Measurements from ENCODE around the gene TOR2A. TPM values are rescaled to one million over a fixed set of nuclear protein-coding genes. Genes with fewer than 3 reads are reported as not detected.
"Not testable (repeated sequence)": the region's sequence is repeated elsewhere in the genome, so short reads cannot be mapped to it uniquely, and the experiment has no call there.

Gene TOR2A
- 8.1 TPM for polyA plus RNA-seq (2013, experiment 1 of 2; ENCODE audit: insufficient read length)
- 4.7 TPM for polyA plus RNA-seq (2013, experiment 2 of 2; ENCODE audit: insufficient read length)

GRCh38 chr9:127734747-127735529, at the start of gene TOR2A:
TSS of gene TOR2A (minus strand) at chr9:127735294. CDS start at chr9:127735270, 24 bp downstream.
- peak; percentile 95 for DNase-seq

- DNase-seq = no peak
These were observed 48.3 kb upstream of the TOR2A start for GRCh38 chr9:127783111-127784008.

- no peak for DNase-seq
These were observed 46.7 kb upstream of the TOR2A start for GRCh38 chr9:127781806-127782205.

GRCh38 chr9:127780909-127781308, 45.8 kb upstream of the TOR2A start:
- DNase-seq = not testable (repeated sequence)

- DNase-seq = no peak
These were observed 45.2 kb upstream of the TOR2A start for GRCh38 chr9:127780126-127780885.

- DNase-seq = no peak
These were observed 44.3 kb upstream of the TOR2A start for GRCh38 chr9:127779136-127779981.

GRCh38 chr9:127778280-127779135, 43.4 kb upstream of the TOR2A start, which contains the start of gene SH2D3C:
TSS of gene SH2D3C (minus strand) at chr9:127778666. CDS start at chr9:127778627, 39 bp downstream.
- no peak for DNase-seq

GRCh38 chr9:127777368-127777980, 42.4 kb upstream of the TOR2A start:
- no peak for DNase-seq

GRCh38 chr9:127776924-127777289, 41.8 kb upstream of the TOR2A start:
- no peak for DNase-seq

GRCh38 chr9:127776195-127776923, 41.3 kb upstream of the TOR2A start:
- DNase-seq = no peak

- no peak for DNase-seq
These were observed 38.9 kb upstream of the TOR2A start for GRCh38 chr9:127773981-127774380.

GRCh38 chr9:127773272-127773671, 38.2 kb upstream of the TOR2A start:
- DNase-seq = no peak

GRCh38 chr9:127772603-127773002, 37.5 kb upstream of the TOR2A start:
- no peak for DNase-seq

- DNase-seq = no peak
These were observed 36.6 kb upstream of the TOR2A start for GRCh38 chr9:127771570-127772189.

- DNase-seq = peak; percentile 97
These were observed 35.9 kb upstream of the TOR2A start for GRCh38 chr9:127770905-127771569.

GRCh38 chr9:127770583-127770904, 35.5 kb upstream of the TOR2A start:
- DNase-seq = no peak

- no peak for DNase-seq
These were observed 35.0 kb upstream of the TOR2A start for GRCh38 chr9:127769929-127770582.

GRCh38 chr9:127769101-127769500, 34.0 kb upstream of the TOR2A start:
- DNase-seq = no peak
